ENCODE data around the gene COX4I1. TPM values are rescaled to one million over a fixed set of nuclear protein-coding genes. Genes with fewer than 3 reads are reported as not detected.

COX4I1 gene
- total RNA-seq, 1 donor from 2014 or later, result 308 TPM

GRCh38 chr16:85763616-85764015 is 35.9 kb upstream of the COX4I1 start:
- TF ChIP-seq CTCF (IDR thresholded peaks at IDR 0.05) (no peak), EZH2 (IDR thresholded peaks at IDR 0.05) (no peak), EZH2phosphoT487 (IDR thresholded peaks at IDR 0.05) (no peak)
- H3K9me3 Mint-ChIP-seq, result no peaks in the 10 kb centered on the region
- no peaks in the 10 kb centered on the region for H4K20me1 ChIP-seq (ENCODE audit: low read depth)
- H3K36me3 Mint-ChIP-seq, result no peaks in the 10 kb centered on the region
- no peak overlapping the region for H3K4me3 ChIP-seq
- H3K36me3 ChIP-seq, result no peaks in the 10 kb centered on the region
- no peak overlapping the region for H3K27ac Mint-ChIP-seq
- no peak overlapping the region for H3K4me3 Mint-ChIP-seq
- peaks cover 27% of the 10 kb centered on the region for H3K4me1 Mint-ChIP-seq
- no peaks in the 10 kb centered on the region for H3K79me2 ChIP-seq (ENCODE audit: low read depth)
- peaks cover 12% of the 10 kb centered on the region for H3K27me3 Mint-ChIP-seq (ENCODE audit: insufficient read depth, low read depth)
- peaks cover 8% of the 10 kb centered on the region for H3F3A ChIP-seq (ENCODE audit: low read depth)
- H3K4me1 ChIP-seq, result peaks cover 16% of the 10 kb centered on the region
- H3K27ac ChIP-seq, result no peak overlapping the region
- H2AFZ ChIP-seq (replicated peaks), result no peak overlapping the region
- no peaks in the 10 kb centered on the region for H3K9me3 ChIP-seq (ENCODE audit: low read depth)
- no peak overlapping the region for H3K9ac ChIP-seq
- no peak overlapping the region for H3K4me2 ChIP-seq
- H3K27me3 ChIP-seq, result no peaks in the 10 kb centered on the region
- no peak for DNase-seq (ENCODE audit: low spot score)

GRCh38 chr16:85765211-85765610 is 34.3 kb upstream of the COX4I1 start:
- Histone ChIP-seq H3K27ac (no peak overlapping the region), H3K36me3 (no peaks in the 10 kb centered on the region), H2AFZ (replicated peaks) (no peak overlapping the region), H3K4me3 (no peak overlapping the region), H3K79me2 (ENCODE audit: low read depth) (no peaks in the 10 kb centered on the region), H3K9me3 (ENCODE audit: low read depth) (no peaks in the 10 kb centered on the region), H4K20me1 (ENCODE audit: low read depth) (no peaks in the 10 kb centered on the region), H3K4me2 (no peak overlapping the region), H3K27me3 (no peaks in the 10 kb centered on the region), H3F3A (ENCODE audit: low read depth) (peaks cover 11% of the 10 kb centered on the region), H3K9ac (no peak overlapping the region), H3K4me1 (peaks cover 17% of the 10 kb centered on the region)
- H3K36me3 Mint-ChIP-seq, result no peaks in the 10 kb centered on the region
- DNase-seq (ENCODE audit: low spot score), result no peak
- TF ChIP-seq EZH2phosphoT487 (IDR thresholded peaks at IDR 0.05) (no peak), EZH2 (IDR thresholded peaks at IDR 0.05) (no peak), CTCF (IDR thresholded peaks at IDR 0.05) (no peak)
- no peaks in the 10 kb centered on the region for H3K9me3 Mint-ChIP-seq
- H3K4me3 Mint-ChIP-seq, result no peak overlapping the region
- peaks cover 29% of the 10 kb centered on the region for H3K4me1 Mint-ChIP-seq
- no peak overlapping the region for H3K27ac Mint-ChIP-seq
- H3K27me3 Mint-ChIP-seq (ENCODE audit: insufficient read depth, low read depth), result peaks cover 8% of the 10 kb centered on the region

- Mint-ChIP-seq H3K36me3 (peaks cover 3% of the 10 kb centered on the region), H3K9me3 (no peaks in the 10 kb centered on the region), H3K27ac (peak overlapping the region; percentile 76), H3K4me1 (peaks cover 29% of the 10 kb centered on the region), H3K4me3 (no peak overlapping the region), H3K27me3 (ENCODE audit: insufficient read depth, low read depth) (peaks cover 4% of the 10 kb centered on the region)
- H3K9me3 ChIP-seq (ENCODE audit: low read depth), result no peaks in the 10 kb centered on the region
- H3K9ac ChIP-seq, result no peak overlapping the region
- peaks cover 17% of the 10 kb centered on the region for H3K4me1 ChIP-seq
- no peaks in the 10 kb centered on the region for H4K20me1 ChIP-seq (ENCODE audit: low read depth)
- no peak overlapping the region for H3K4me3 ChIP-seq
- no peaks in the 10 kb centered on the region for H3K27me3 ChIP-seq
- no peaks in the 10 kb centered on the region for H3K79me2 ChIP-seq (ENCODE audit: low read depth)
- H3F3A ChIP-seq (ENCODE audit: low read depth), result peaks cover 11% of the 10 kb centered on the region
- H3K4me2 ChIP-seq, result no peak overlapping the region
- H3K36me3 ChIP-seq, result no peaks in the 10 kb centered on the region
- H2AFZ ChIP-seq (replicated peaks), result no peak overlapping the region
- no peak overlapping the region for H3K27ac ChIP-seq
- TF ChIP-seq EZH2phosphoT487 (IDR thresholded peaks at IDR 0.05), result no peak
- DNase-seq (ENCODE audit: low spot score), result peak; percentile 25
These were observed 33.7 kb upstream of the COX4I1 start for GRCh38 chr16:85765767-85766166.

GRCh38 chr16:85767531-85767930 is 32.0 kb upstream of the COX4I1 start:
- no peaks in the 10 kb centered on the region for H3K36me3 ChIP-seq
- no peak for DNase-seq (ENCODE audit: low spot score)
- H3K79me2 ChIP-seq (ENCODE audit: low read depth), result no peaks in the 10 kb centered on the region
- no peak overlapping the region for H3K4me3 Mint-ChIP-seq
- H3K27me3 ChIP-seq, result no peaks in the 10 kb centered on the region
- H4K20me1 ChIP-seq (ENCODE audit: low read depth), result no peaks in the 10 kb centered on the region
- H3K27me3 Mint-ChIP-seq (ENCODE audit: insufficient read depth, low read depth), result peaks cover 4% of the 10 kb centered on the region
- H3K4me1 ChIP-seq, result peaks cover 17% of the 10 kb centered on the region
- no peak overlapping the region for H2AFZ ChIP-seq (replicated peaks)
- no peak overlapping the region for H3K27ac Mint-ChIP-seq
- H3F3A ChIP-seq (ENCODE audit: low read depth), result peaks cover 11% of the 10 kb centered on the region
- H3K9ac ChIP-seq, result no peak overlapping the region
- peaks cover 3% of the 10 kb centered on the region for H3K36me3 Mint-ChIP-seq
- no peak overlapping the region for H3K4me2 ChIP-seq
- no peaks in the 10 kb centered on the region for H3K9me3 Mint-ChIP-seq
- H3K9me3 ChIP-seq (ENCODE audit: low read depth), result no peaks in the 10 kb centered on the region
- peaks cover 29% of the 10 kb centered on the region for H3K4me1 Mint-ChIP-seq
- no peak overlapping the region for H3K27ac ChIP-seq
- H3K4me3 ChIP-seq, result no peak overlapping the region
- TF ChIP-seq CTCF (IDR thresholded peaks at IDR 0.05) (no peak), EZH2 (IDR thresholded peaks at IDR 0.05) (no peak), EZH2phosphoT487 (IDR thresholded peaks at IDR 0.05) (no peak)
